ENCODE data around the gene BRSK2. TPM values are rescaled to one million over a fixed set of nuclear protein-coding genes. Genes with fewer than 3 reads are reported as not detected.

BRSK2 gene
- total and polyA plus RNA-seq, 12 donors: 0.13 to 2.3 (median 0.44) TPM; not detected in 1

- TF ChIP-seq CTCF (IDR thresholded peaks at IDR 0.05): no peak
- 74 to 75% methylated on average over 29 of the region's 29 CpGs for WGBS, 2 donors
- H3K4me3 ChIP-seq: no peak overlapping the region
- DNase-seq: no peak
- ATAC-seq: no peak
- intact Hi-C loops (cut with DNase I): no loop called here
- H3K4me1 ChIP-seq: no peaks in the 10 kb centered on the region
- H3K36me3 ChIP-seq: no peaks in the 10 kb centered on the region
- no peaks in the 10 kb centered on the region for H3K9me3 ChIP-seq
- H3K27ac ChIP-seq: no peak overlapping the region
- H3K27me3 ChIP-seq: peaks cover 0 to 32% (median 8%) of the 10 kb centered on the region in 7 donors
These were observed 40.2 kb upstream of the BRSK2 start for GRCh38 chr11:1349327-1350041.

GRCh38 chr11:1350086-1350725 lies 39.5 kb upstream of the BRSK2 start:
- WGBS, 2 donors: 63 to 68% methylated on average over 22 of the region's 22 CpGs
- DNase-seq: no peak
- intact Hi-C loops (cut with DNase I): no loop called here

DNA sequence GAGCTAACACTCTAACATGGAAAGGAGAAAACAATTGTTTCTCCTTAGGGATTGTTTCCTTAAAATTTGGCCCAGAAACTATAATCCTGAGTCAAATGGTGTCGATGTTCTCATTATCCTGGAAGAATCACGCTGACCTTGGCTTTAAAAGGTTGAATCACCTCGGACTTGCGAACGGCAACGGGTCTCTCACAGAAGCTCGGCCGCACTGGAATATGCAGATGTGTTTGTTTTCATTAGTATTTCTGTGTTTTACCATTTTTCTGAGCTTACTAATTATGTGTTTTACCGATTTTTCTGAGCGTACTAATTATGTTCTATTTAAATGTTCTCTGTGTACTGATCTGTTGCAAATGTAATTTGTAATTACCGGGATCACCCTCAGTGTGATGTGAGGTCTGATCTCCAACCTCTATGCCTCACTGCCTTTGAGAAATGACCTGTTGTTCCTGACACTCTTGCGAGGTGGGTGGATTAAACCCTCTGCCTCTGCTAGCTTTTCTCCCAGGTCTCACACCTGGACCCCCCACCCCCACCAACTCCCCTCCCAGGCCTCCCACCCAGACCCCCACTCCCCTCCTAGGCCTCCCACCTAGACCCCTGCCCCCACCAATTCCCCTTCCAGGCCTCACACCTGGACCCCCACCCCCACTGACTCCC lies 38.3 kb upstream of the BRSK2 start:
- intact Hi-C loops (cut with DNase I): no loop called here
- H3K4me1 ChIP-seq: no peaks in the 10 kb centered on the region
- WGBS, 2 donors: 72 to 76% methylated on average over 12 of the region's 12 CpGs
- DNase-seq: no peak
- ATAC-seq: no peak
- H3K27me3 ChIP-seq: peaks cover 0 to 32% (median 8%) of the 10 kb centered on the region in 7 donors
- H3K4me3 ChIP-seq: no peak overlapping the region
- no peak for TF ChIP-seq CTCF (IDR thresholded peaks at IDR 0.05)
- H3K36me3 ChIP-seq: no peaks in the 10 kb centered on the region
- no peak overlapping the region for H3K27ac ChIP-seq
- no peaks in the 10 kb centered on the region for H3K9me3 ChIP-seq

More at GRCh38 chr11:1350086-1350725, 39.5 kb upstream of the BRSK2 start:
- Histone ChIP-seq H3K4me3 (no peak overlapping the region), H3K27ac (no peak overlapping the region), H3K9me3 (no peaks in the 10 kb centered on the region), H3K27me3 (peaks cover 0 to 32% (median 8%) of the 10 kb centered on the region in 7 donors), H3K36me3 (no peaks in the 10 kb centered on the region), H3K4me1 (no peaks in the 10 kb centered on the region)
- TF ChIP-seq CTCF (IDR thresholded peaks at IDR 0.05): no peak
- peak in 2 of 8 donors; percentile 23 to 28 for ATAC-seq

GRCh38 chr11:1352696-1353382 lies 36.9 kb upstream of the BRSK2 start:
- Histone ChIP-seq H3K27me3 (peaks cover 0 to 36% (median 8%) of the 10 kb centered on the region in 7 donors), H3K27ac (no peak overlapping the region), H3K4me1 (peaks cover 0 to 1% (median 0%) of the 10 kb centered on the region in 9 donors), H3K4me3 (no peak overlapping the region), H3K9me3 (no peaks in the 10 kb centered on the region), H3K36me3 (no peaks in the 10 kb centered on the region)
- WGBS, 2 donors: 67 to 83% methylated on average over 8 of the region's 8 CpGs
- ATAC-seq (no peak), DNase-seq (no peak)
- TF ChIP-seq CTCF (IDR thresholded peaks at IDR 0.05): no peak
- intact Hi-C loops (cut with DNase I): no loop called here

All from heart right ventricle (tissue), 16 donors.